Ectodermal cell (in vitro differentiated cells): ENCODE measurements around the gene ZMYND8.
"Not testable (repeated sequence)": the region's sequence is repeated elsewhere in the genome, so short reads cannot be mapped to it uniquely, and the experiment has no call there.

Experiments used
- H3K27ac ChIP-seq: 2 replicates; pipeline ENCODE4 v1.7.0; 2013; ENCODE audit warnings: mild to moderate bottlenecking, low read depth, low read length; ENCODE audit not compliant: insufficient read depth, poor library complexity, severe bottlenecking
- H3K27me3 ChIP-seq: 2 replicates; pipeline ENCODE4 v1.7.0; 2013; ENCODE audit warnings: mild to moderate bottlenecking, low read length; ENCODE audit not compliant: insufficient read depth, control insufficient read depth, poor library complexity, severe bottlenecking
- H3K36me3 ChIP-seq: one replicate; pipeline ENCODE4 v1.7.0; 2013; ENCODE audit warnings: low read length; ENCODE audit not compliant: control insufficient read depth, insufficient read depth
- H3K4me1 ChIP-seq: one replicate; pipeline ENCODE4 v1.7.0; 2013; ENCODE audit warnings: low read length; ENCODE audit not compliant: control insufficient read depth, insufficient read depth
- H3K4me3 ChIP-seq: 2 replicates; pipeline ENCODE4 v1.7.0; 2013; ENCODE audit warnings: low read depth, low read length, control low read depth; ENCODE audit not compliant: insufficient read depth
- H3K9me3 ChIP-seq: 2 replicates; pipeline ENCODE4 v1.7.0; 2013; ENCODE audit warnings: mild to moderate bottlenecking, low read length, moderate library complexity; ENCODE audit not compliant: control insufficient read depth
- WGBS, 2 experiments: methylation state at CpG; one replicate each; pipeline ENCODE4 v1.1.7; 2013; ENCODE audit warnings: missing lambda C conversion rate in 2 of 2; 5-methylcytosine and 5-hydroxymethylcytosine counted together

Gene ZMYND8

GRCh38 chr20:47309806-47310426 is 46.6 kb downstream of the ZMYND8 start:
- Histone ChIP-seq H3K27me3 (no peaks in the 10 kb centered on the region), H3K27ac (peak overlapping the region; percentile 47), H3K9me3 (no peaks in the 10 kb centered on the region), H3K4me1 (peaks cover 4% of the 10 kb centered on the region), H3K36me3 (peaks cover 10% of the 10 kb centered on the region), H3K4me3 (no peak overlapping the region)
- 87 to 88% methylated on average over 11 of the region's 11 CpGs for WGBS, 2 experiments

GRCh38 chr20:47309394-47309793 is 47.1 kb downstream of the ZMYND8 start:
- 92 to 93% methylated on average over 10 of the region's 10 CpGs for WGBS, 2 experiments
- peaks cover 10% of the 10 kb centered on the region for H3K36me3 ChIP-seq
- peaks cover 4% of the 10 kb centered on the region for H3K4me1 ChIP-seq
- H3K4me3 ChIP-seq, result no peak overlapping the region
- H3K9me3 ChIP-seq, result no peaks in the 10 kb centered on the region
- H3K27me3 ChIP-seq, result no peaks in the 10 kb centered on the region
- H3K27ac ChIP-seq, result no peak overlapping the region

- not testable (repeated sequence) for H3K27me3 ChIP-seq, H3K4me1 ChIP-seq, H3K27ac ChIP-seq, H3K9me3 ChIP-seq, H3K4me3 ChIP-seq
- peaks cover 15% of the 10 kb centered on the region for H3K36me3 ChIP-seq
- WGBS, 2 experiments, result 94 to 96% methylated on average over 9 of the region's 9 CpGs
Measured at GRCh38 chr20:47307569-47307968, 48.9 kb downstream of the ZMYND8 start.

- no peaks in the 10 kb centered on the region for H3K27me3 ChIP-seq
- H3K27ac ChIP-seq, result no peak overlapping the region
- H3K36me3 ChIP-seq, result peaks cover 15% of the 10 kb centered on the region
- WGBS, 2 experiments, result 91 to 96% methylated on average over 7 of the region's 7 CpGs
- H3K4me3 ChIP-seq, result no peak overlapping the region
- no peaks in the 10 kb centered on the region for H3K9me3 ChIP-seq
- H3K4me1 ChIP-seq, result peaks cover 4% of the 10 kb centered on the region
Measured at GRCh38 chr20:47306755-47307370, 49.6 kb downstream of the ZMYND8 start.

- no peaks in the 10 kb centered on the region for H3K27me3 ChIP-seq
- H3K4me1 ChIP-seq, result peaks cover 4% of the 10 kb centered on the region
- H3K27ac ChIP-seq, result no peak overlapping the region
- WGBS, 2 experiments, result 93 to 95% methylated on average over 8 of the region's 8 CpGs
- H3K4me3 ChIP-seq, result no peak overlapping the region
- H3K9me3 ChIP-seq, result no peaks in the 10 kb centered on the region
- peaks cover 15% of the 10 kb centered on the region for H3K36me3 ChIP-seq
Measured at GRCh38 chr20:47306095-47306494, 50.4 kb downstream of the ZMYND8 start.

GRCh38 chr20:47305667-47306066 is 50.8 kb downstream of the ZMYND8 start:
- Histone ChIP-seq H3K27me3 (no peaks in the 10 kb centered on the region), H3K9me3 (no peaks in the 10 kb centered on the region), H3K36me3 (peaks cover 15% of the 10 kb centered on the region), H3K4me3 (no peak overlapping the region), H3K4me1 (peaks cover 4% of the 10 kb centered on the region), H3K27ac (no peak overlapping the region)
- WGBS, 2 experiments, result 93 to 97% methylated on average over 4 of the region's 4 CpGs

- Histone ChIP-seq H3K9me3 (no peaks in the 10 kb centered on the region), H3K36me3 (peaks cover 15% of the 10 kb centered on the region), H3K27me3 (no peaks in the 10 kb centered on the region), H3K4me1 (no peaks in the 10 kb centered on the region), H3K27ac (no peak overlapping the region), H3K4me3 (no peak overlapping the region)
- WGBS, 2 experiments, result 97 to 98% methylated on average over 3 of the region's 3 CpGs
Measured at GRCh38 chr20:47304287-47304686, 52.2 kb downstream of the ZMYND8 start.

GRCh38 chr20:47303736-47304135 is 52.8 kb downstream of the ZMYND8 start:
- Histone ChIP-seq H3K36me3 (peaks cover 17% of the 10 kb centered on the region), H3K4me3 (no peak overlapping the region), H3K9me3 (no peaks in the 10 kb centered on the region), H3K4me1 (no peaks in the 10 kb centered on the region), H3K27ac (no peak overlapping the region), H3K27me3 (no peaks in the 10 kb centered on the region)
- WGBS, 2 experiments, result 90 to 95% methylated on average over 2 of the region's 2 CpGs

- Histone ChIP-seq H3K27ac (no peak overlapping the region), H3K4me1 (no peaks in the 10 kb centered on the region), H3K36me3 (peaks cover 23% of the 10 kb centered on the region), H3K4me3 (no peak overlapping the region), H3K9me3 (no peaks in the 10 kb centered on the region), H3K27me3 (no peaks in the 10 kb centered on the region)
- WGBS, 2 experiments, result 93 to 96% methylated on average over 4 of the region's 4 CpGs
Measured at GRCh38 chr20:47300071-47300470, 56.4 kb downstream of the ZMYND8 start.

- Histone ChIP-seq H3K27ac (no peak overlapping the region), H3K4me3 (no peak overlapping the region), H3K9me3 (no peaks in the 10 kb centered on the region), H3K4me1 (no peaks in the 10 kb centered on the region), H3K27me3 (no peaks in the 10 kb centered on the region), H3K36me3 (peaks cover 31% of the 10 kb centered on the region)
- WGBS, 2 experiments, result 92 to 94% methylated on average over 8 of the region's 8 CpGs
Measured at GRCh38 chr20:47298624-47299023, 57.9 kb downstream of the ZMYND8 start.
